ENCODE results near the gene RGS10.
A peak's percentile ranks its signal among the peaks of the same experiment; 100 is the strongest.
"Not testable (repeated sequence)": the region's sequence is repeated elsewhere in the genome, so short reads cannot be mapped to it uniquely, and the experiment has no call there.

RGS10 gene

DNA sequence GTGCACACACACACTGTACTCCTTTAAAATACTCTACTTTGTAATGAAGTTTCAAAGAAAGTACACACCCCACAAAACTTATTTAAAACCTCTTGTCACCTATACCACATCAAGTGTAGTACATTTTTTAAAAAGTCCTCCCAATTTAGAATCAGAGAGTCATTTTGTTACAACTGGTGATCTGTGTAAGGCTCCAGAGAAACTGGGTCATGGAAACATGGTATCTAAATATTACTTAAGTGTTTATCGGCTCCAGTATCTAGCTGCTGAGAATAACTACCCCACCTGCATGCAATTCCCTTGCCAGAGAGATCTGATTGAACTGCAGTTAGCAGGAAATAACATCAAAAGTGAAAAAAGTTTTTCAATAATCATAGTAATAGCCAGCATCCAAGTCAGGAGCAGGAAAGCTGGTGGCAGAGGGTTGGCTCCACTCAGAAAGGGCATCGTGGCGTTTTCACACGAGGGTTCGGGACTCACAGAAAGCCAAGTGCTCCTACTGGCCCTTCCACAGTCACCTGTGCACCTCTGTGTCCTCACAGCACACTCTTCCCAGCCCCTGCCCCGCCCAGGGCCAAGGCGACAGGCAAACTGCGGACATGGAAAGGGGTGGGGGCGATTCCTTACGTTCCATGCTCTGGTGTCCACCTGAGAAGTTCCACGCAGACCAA lies 6.5 kb downstream of the RGS10 start:
- peak overlapping the region; percentile 63 for H3K27ac ChIP-seq (ENCODE audit: low read depth, low read length)
- H3K4me3 ChIP-seq (ENCODE audit: low read length): no peak overlapping the region
- H3K36me3 ChIP-seq (ENCODE audit: control insufficient read depth, insufficient read depth, low read length): no peaks in the 10 kb centered on the region
- H3K4me1 ChIP-seq (ENCODE audit: control insufficient read depth, insufficient read depth, low read length): peaks cover 31% of the 10 kb centered on the region
- H3K27me3 ChIP-seq (ENCODE audit: control insufficient read depth, insufficient read depth, low read length): no peaks in the 10 kb centered on the region
- no peak overlapping the region for H3K9ac ChIP-seq (ENCODE audit: low read length)

- H3K4me3 ChIP-seq (ENCODE audit: low read length): no peak overlapping the region
- H3K27me3 ChIP-seq (ENCODE audit: control insufficient read depth, insufficient read depth, low read length): no peaks in the 10 kb centered on the region
- H3K4me1 ChIP-seq (ENCODE audit: control insufficient read depth, insufficient read depth, low read length): peaks cover 35% of the 10 kb centered on the region
- H3K9ac ChIP-seq (ENCODE audit: low read length): no peak overlapping the region
- H3K27ac ChIP-seq (ENCODE audit: low read depth, low read length): peak overlapping the region; percentile 63
- no peaks in the 10 kb centered on the region for H3K36me3 ChIP-seq (ENCODE audit: control insufficient read depth, insufficient read depth, low read length)
Measured at GRCh38 chr10:119535305-119535704, 7.2 kb downstream of the RGS10 start.

DNA sequence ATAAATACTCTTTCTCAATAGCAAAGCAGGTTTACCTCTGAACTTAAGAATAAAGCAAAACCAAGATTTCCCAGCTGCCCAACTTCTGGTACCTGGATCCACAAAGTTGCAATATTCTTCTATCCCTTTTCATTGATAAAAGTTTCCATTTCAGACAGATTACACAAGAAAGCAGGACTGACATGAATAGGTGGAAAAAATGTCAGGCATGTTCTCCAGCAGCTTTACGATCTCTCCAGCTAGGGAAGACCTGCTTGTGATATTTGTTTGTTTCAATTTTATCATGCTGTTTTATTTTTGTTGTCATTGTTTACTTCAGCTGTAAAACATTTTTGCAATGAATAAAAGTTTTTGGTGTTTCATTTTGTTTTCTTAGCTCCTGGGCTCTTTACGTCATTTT lies 9.0 kb downstream of the RGS10 start:
- no peak overlapping the region for H3K27ac ChIP-seq (ENCODE audit: low read depth, low read length)
- peaks cover 28% of the 10 kb centered on the region for H3K4me1 ChIP-seq (ENCODE audit: control insufficient read depth, insufficient read depth, low read length)
- H3K9ac ChIP-seq (ENCODE audit: low read length): no peak overlapping the region

GRCh38 chr10:119532791-119533190 lies 9.7 kb downstream of the RGS10 start:
- Histone ChIP-seq H3K27ac (ENCODE audit: low read depth, low read length) (peak overlapping the region; percentile 8), H3K4me1 (ENCODE audit: control insufficient read depth, insufficient read depth, low read length) (peaks cover 23% of the 10 kb centered on the region)
- H3K9ac ChIP-seq (ENCODE audit: low read length); H3K36me3 ChIP-seq (ENCODE audit: control insufficient read depth, insufficient read depth, low read length); H3K27me3 ChIP-seq (ENCODE audit: control insufficient read depth, insufficient read depth, low read length); H3K4me3 ChIP-seq (ENCODE audit: low read length): not testable (repeated sequence)

More for the DNA sequence above, 9.0 kb downstream of the RGS10 start:
- H3K4me3 ChIP-seq (ENCODE audit: low read length): no peak overlapping the region
- no peaks in the 10 kb centered on the region for H3K27me3 ChIP-seq (ENCODE audit: control insufficient read depth, insufficient read depth, low read length)
- no peaks in the 10 kb centered on the region for H3K36me3 ChIP-seq (ENCODE audit: control insufficient read depth, insufficient read depth, low read length)

DNA sequence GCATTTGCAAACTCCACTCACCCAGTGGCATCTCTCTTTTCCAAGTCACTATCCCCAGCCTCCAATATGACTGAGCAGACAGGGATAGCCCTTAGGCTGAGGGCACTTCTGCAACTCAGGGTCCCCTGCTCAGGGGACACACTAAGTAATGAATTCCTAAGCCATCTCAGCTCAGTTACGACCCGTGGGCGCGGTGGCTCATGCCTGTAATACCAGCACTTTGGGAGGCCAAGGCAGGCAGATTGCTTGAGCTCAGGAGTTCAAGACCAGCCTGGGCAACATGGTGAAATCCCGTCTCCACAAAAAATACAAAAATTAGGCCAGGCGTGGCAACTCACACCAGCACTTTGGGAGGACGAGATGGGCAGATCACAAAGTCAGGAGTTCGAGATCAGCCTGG lies 10.3 kb downstream of the RGS10 start:
- not testable (repeated sequence) for H3K36me3 ChIP-seq (ENCODE audit: control insufficient read depth, insufficient read depth, low read length); H3K9ac ChIP-seq (ENCODE audit: low read length); H3K4me3 ChIP-seq (ENCODE audit: low read length); H3K27me3 ChIP-seq (ENCODE audit: control insufficient read depth, insufficient read depth, low read length)
- Histone ChIP-seq H3K4me1 (ENCODE audit: control insufficient read depth, insufficient read depth, low read length) (peaks cover 22% of the 10 kb centered on the region), H3K27ac (ENCODE audit: low read depth, low read length) (peak overlapping the region; percentile 38)

GRCh38 chr10:119531067-119531466 lies 11.5 kb downstream of the RGS10 start:
- peak overlapping the region; percentile 61 for H3K27ac ChIP-seq (ENCODE audit: low read depth, low read length)
- H3K4me3 ChIP-seq (ENCODE audit: low read length): no peak overlapping the region
- no peak overlapping the region for H3K9ac ChIP-seq (ENCODE audit: low read length)
- peaks cover 33% of the 10 kb centered on the region for H3K4me1 ChIP-seq (ENCODE audit: control insufficient read depth, insufficient read depth, low read length)
- H3K36me3 ChIP-seq (ENCODE audit: control insufficient read depth, insufficient read depth, low read length): no peaks in the 10 kb centered on the region
- H3K27me3 ChIP-seq (ENCODE audit: control insufficient read depth, insufficient read depth, low read length): no peaks in the 10 kb centered on the region

GRCh38 chr10:119528663-119529237 lies 13.8 kb downstream of the RGS10 start:
- not testable (repeated sequence) for H3K36me3 ChIP-seq (ENCODE audit: control insufficient read depth, insufficient read depth, low read length); H3K27ac ChIP-seq (ENCODE audit: low read depth, low read length); H3K4me3 ChIP-seq (ENCODE audit: low read length); H3K9ac ChIP-seq (ENCODE audit: low read length); H3K27me3 ChIP-seq (ENCODE audit: control insufficient read depth, insufficient read depth, low read length)
- H3K4me1 ChIP-seq (ENCODE audit: control insufficient read depth, insufficient read depth, low read length): peaks cover 27% of the 10 kb centered on the region

DNA sequence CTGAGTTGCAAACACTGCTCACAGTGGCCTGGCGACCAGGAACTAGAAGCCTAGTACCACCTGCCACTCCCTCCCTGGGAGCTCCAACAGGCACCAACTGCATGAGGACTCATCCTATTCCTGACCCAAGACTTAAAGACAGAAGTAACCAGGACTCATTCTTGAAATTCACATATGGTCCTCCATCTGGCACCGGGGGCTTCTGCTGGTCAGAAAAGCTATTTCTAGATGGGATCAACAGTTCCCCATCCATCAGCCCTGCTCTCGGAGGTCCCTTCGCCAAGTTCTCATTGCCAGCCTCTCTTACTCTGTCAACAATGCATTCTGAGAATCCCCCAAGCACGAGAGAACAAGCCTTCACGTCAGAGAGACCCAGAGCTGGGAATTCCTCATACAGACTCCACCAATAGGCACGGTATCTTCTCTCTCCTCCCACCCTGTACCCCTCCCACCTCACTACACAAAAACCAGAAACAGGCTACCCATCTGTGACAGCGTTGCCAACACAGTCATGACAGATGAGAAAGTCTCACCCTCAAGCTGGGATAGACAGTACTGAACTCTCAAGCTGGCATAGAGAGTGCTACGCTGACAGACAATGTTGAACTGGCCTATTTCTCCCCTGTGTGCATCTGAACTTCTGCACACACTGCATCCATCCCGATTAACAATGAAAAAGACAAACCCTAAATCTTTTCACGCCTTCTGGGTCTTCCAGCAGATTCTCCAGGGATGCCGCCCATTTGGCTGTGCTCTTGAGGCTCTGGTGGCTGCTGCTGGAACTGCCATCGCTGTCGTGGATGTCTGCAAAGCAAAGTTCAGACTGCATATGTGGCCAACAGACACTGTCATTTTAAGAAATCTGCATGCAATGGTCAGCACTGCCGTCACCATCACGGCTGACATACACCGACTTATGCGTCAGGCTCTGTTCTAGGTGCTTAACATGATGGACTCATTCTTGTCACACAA lies 15.6 kb downstream of the RGS10 start:
- H3K4me1 ChIP-seq (ENCODE audit: control insufficient read depth, insufficient read depth, low read length): peaks cover 23% of the 10 kb centered on the region
- no peak overlapping the region for H3K4me3 ChIP-seq (ENCODE audit: low read length)
- no peaks in the 10 kb centered on the region for H3K27me3 ChIP-seq (ENCODE audit: control insufficient read depth, insufficient read depth, low read length)
- H3K27ac ChIP-seq (ENCODE audit: low read depth, low read length): no peak overlapping the region
- H3K36me3 ChIP-seq (ENCODE audit: control insufficient read depth, insufficient read depth, low read length): peaks cover 7% of the 10 kb centered on the region
- H3K9ac ChIP-seq (ENCODE audit: low read length): no peak overlapping the region

GRCh38 chr10:119526149-119526548 lies 16.4 kb downstream of the RGS10 start:
- H3K27me3 ChIP-seq (ENCODE audit: control insufficient read depth, insufficient read depth, low read length): no peaks in the 10 kb centered on the region
- H3K4me3 ChIP-seq (ENCODE audit: low read length): no peak overlapping the region
- peaks cover 23% of the 10 kb centered on the region for H3K4me1 ChIP-seq (ENCODE audit: control insufficient read depth, insufficient read depth, low read length)
- no peak overlapping the region for H3K9ac ChIP-seq (ENCODE audit: low read length)
- no peak overlapping the region for H3K27ac ChIP-seq (ENCODE audit: low read depth, low read length)
- H3K36me3 ChIP-seq (ENCODE audit: control insufficient read depth, insufficient read depth, low read length): peaks cover 7% of the 10 kb centered on the region

DNA sequence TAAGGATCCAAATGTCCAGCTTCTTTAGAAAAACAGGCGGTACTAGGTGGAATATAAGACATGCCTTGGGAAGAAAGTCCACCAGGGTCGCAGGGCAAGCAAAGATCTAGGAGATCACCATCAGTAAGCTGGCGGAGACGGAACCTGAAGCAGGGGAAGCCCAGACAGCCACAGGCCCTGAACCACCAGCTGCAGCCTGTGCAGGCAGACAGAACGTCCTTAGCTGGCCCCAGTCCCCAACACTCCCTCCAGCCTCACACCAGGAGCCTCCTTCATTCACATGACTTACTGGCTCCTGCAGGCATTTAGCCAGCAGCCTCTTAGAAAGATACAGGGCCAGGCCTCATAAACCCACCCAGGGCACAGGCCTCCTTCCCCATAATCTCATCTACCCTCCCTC lies 17.4 kb downstream of the RGS10 start:
- no peak overlapping the region for H3K9ac ChIP-seq (ENCODE audit: low read length)
- peaks cover 7% of the 10 kb centered on the region for H3K36me3 ChIP-seq (ENCODE audit: control insufficient read depth, insufficient read depth, low read length)
- no peaks in the 10 kb centered on the region for H3K27me3 ChIP-seq (ENCODE audit: control insufficient read depth, insufficient read depth, low read length)
- H3K27ac ChIP-seq (ENCODE audit: low read depth, low read length): no peak overlapping the region
- peaks cover 17% of the 10 kb centered on the region for H3K4me1 ChIP-seq (ENCODE audit: control insufficient read depth, insufficient read depth, low read length)
- H3K4me3 ChIP-seq (ENCODE audit: low read length): no peak overlapping the region

DNA sequence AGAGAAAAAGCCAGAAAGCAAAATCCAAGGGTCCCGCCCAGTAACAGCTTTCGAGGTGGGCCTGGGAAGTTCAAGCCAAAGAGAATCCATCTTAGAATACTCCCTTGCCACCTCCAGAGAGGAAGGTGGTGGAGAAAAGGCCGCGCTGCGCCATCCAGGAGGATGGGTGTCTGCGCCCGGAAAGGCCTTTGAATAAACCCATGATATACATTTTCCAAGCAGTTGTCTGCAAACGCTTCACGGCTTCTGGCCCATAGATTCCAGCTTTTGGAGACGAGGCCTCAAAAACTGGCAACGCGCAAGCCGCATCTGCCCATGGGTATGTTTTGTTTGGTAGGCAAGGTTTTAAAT lies 17.8 kb downstream of the RGS10 start:
- Histone ChIP-seq H3K27me3 (ENCODE audit: control insufficient read depth, insufficient read depth, low read length) (no peaks in the 10 kb centered on the region), H3K9ac (ENCODE audit: low read length) (no peak overlapping the region), H3K27ac (ENCODE audit: low read depth, low read length) (no peak overlapping the region), H3K36me3 (ENCODE audit: control insufficient read depth, insufficient read depth, low read length) (peaks cover 7% of the 10 kb centered on the region), H3K4me1 (ENCODE audit: control insufficient read depth, insufficient read depth, low read length) (peaks cover 17% of the 10 kb centered on the region), H3K4me3 (ENCODE audit: low read length) (no peak overlapping the region)

DNA sequence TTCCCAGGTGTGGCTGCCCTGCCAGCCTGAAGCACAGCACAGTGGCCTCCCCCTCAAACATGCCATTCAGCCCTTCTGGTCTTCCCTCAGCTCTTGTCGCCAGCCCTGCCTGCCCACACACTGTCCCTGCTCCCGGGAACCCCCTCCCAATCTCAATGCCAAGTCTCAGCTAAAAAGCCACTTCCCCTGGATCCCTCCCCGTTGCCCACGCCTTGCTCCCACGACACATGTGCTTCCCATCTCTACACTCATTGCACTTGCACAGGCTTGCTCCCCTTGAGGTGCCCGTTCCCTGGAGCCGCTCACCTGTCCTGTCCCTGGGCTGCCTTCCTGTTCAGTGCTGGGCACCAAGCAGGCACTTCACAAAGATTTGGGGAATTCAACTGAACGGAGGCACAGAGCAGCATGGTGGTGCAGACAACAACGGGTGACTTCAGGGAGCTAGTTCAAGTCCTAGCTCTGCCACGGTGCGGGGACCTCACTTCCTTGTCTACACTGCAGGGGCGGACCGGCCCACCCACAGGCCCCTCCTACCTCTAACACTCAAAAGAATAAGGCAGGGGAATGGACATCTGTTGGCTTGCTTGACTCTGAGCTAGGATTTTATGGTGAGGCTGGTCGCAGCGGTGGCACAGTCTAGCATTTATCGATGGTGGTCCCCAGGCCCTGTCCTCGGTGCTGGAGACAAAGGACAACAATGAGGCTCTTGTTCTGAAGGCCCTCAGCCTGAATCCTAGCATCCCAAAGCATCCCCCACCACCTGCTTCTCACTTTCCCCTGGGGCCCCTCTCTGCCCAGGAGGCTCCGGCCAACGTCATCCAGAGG lies 18.4 kb downstream of the RGS10 start:
- no peak overlapping the region for H3K27ac ChIP-seq (ENCODE audit: low read depth, low read length)
- H3K9ac ChIP-seq (ENCODE audit: low read length): no peak overlapping the region
- H3K4me3 ChIP-seq (ENCODE audit: low read length): no peak overlapping the region
- peaks cover 17% of the 10 kb centered on the region for H3K4me1 ChIP-seq (ENCODE audit: control insufficient read depth, insufficient read depth, low read length)
- no peaks in the 10 kb centered on the region for H3K27me3 ChIP-seq (ENCODE audit: control insufficient read depth, insufficient read depth, low read length)
- H3K36me3 ChIP-seq (ENCODE audit: control insufficient read depth, insufficient read depth, low read length): peaks cover 7% of the 10 kb centered on the region

All from rectal smooth muscle tissue (tissue), 1 donor.